GM21381 (cell line): ENCODE results near the gene RHBDD3.
"Not testable (repeated sequence)": the region's sequence is repeated elsewhere in the genome, so short reads cannot be mapped to it uniquely, and the experiment has no call there.

ENCODE experiments used
- ATAC-seq: cut with Tn5 transposase; IDR thresholded peaks from one replicate; pipeline ENCODE4 v1.9.1; 2021; ENCODE audit warnings: mild to moderate bottlenecking, moderate library complexity; ENCODE audit not compliant: unreplicated experiment

Gene RHBDD3

DNA sequence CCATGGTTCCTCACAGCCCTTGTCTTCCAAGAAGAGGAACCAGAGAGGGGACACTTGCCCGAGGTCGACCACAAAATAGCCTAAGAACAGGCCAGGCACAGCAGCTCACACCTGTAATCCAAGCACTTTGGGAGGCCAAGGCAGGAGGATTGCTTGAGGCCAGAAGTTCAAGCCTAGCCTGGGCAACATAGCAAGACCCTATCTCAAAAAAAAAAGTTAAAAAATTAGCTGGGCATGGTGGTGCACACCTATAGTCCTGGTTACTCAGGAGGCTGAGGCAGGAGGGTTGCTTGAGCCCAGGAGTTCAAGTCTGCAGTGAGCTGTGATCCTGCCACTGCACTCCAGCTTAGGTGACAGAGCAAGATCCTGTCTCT, 48.4 kb downstream of the RHBDD3 start:
- not testable (repeated sequence) for ATAC-seq

DNA sequence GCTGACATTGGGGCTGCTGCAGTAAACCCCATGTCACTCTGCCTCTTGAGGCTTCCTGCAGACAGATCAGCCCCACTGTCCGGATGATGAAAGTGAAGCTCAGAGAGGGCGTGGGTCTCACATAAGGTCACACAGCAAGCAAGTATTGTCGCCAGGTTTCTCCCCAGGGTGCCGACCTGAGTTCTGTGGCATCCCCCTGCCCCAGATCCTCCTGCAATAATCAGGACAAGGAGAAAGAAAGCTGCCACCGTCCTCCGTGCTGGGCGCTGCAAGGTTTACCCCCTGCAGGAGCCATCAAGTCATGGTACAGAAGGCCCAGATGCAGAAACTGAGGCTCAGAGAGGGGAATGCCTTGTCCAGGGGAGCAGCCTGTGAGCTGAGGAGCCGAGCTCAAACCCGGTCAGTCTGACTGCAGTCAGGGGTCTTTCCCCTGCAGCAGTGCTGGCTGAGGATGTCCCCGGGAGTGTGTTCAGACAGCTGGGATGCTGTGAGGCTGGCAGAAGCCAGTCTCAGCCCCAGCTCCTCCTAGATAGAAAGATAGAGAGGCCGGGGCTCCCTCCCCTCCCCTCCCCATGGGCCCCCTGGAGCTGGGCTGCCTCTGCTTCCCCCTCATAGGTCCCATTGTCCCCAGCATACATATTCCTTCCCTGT, 48.9 kb downstream of the RHBDD3 start:
- ATAC-seq: no peak

DNA sequence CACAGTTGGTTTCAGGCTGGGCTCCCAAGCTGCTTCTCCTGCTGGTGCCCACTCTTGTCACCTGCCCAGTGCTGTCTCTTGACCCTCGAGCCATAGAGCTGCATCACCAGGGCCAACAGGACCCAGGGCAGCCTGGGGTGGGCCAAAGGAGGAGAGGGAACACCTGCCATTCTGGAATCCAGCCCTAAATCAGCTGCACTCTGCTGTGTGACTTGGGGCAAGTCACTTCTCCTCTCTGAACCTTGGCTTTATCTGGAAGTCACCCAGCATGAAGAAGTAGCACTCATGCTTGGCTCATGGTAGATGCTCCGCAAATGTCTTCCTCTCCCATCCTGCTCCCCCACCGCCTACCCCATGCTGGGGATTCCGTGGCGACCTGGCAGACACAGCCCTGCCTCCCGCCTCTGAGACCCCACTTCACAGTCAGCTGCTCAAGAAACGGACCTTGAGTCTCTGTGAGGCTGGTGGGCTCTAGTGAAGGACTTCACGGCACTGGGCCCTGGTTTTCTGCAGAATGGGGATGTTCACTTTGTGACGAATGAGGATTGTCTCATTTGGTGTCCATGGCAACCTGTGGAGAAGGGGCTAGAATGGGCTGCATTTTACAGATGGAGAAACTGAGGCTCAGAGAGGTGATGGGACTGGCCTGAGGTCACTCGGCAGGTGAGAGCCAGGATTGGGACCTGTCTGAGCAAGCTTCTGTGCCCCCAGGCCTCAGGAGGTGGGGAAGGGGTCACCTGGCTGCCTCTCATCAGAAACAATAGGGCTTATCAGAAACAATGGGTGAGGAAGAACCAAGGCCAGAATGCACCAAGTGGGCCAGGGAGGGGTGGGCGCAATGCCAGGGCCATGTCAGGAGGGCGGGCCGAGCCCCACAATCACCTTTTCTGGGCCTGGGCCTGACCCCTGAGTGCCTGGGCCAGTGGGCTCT, 49.7 kb downstream of the RHBDD3 start:
- no peak for ATAC-seq

DNA sequence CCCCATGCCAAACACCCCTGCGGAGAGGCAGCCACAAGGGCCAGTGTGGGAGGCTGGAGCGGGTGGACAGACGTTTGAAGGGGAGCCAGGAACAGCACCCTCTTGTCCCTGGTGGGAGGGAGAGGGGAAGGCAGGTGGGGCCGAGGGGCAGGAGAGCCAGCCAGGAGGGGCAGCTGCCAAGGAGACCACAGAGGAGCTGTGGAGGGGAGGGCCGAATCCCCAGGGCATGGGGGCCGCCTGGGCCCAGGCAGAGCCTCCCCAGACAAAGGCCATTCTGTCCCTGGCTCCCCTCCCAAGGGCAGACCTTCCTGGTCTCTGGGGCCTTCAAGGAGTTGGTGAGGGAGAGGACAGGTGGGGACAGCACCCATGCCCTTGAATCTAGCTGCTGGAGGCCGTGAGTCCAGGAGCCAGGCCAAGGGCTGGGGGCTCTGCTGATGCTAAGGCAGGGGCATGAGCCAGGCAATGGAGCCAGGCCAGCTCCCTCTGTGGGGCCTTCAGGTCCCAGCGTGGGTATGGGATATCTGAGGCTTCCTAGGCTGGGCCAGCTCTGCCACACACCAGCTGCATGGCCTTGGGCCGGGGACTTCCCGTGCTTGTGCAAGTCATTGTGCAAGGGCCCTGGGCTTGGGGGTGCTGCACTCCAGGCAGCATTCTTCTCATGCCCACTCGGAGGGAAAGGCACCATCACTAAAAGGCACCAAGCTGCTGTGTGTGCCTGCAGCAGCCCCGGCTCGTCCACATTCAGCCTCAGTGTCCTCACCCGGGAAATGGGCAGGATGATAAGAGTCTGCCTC, 50.7 kb downstream of the RHBDD3 start:
- no peak for ATAC-seq

DNA sequence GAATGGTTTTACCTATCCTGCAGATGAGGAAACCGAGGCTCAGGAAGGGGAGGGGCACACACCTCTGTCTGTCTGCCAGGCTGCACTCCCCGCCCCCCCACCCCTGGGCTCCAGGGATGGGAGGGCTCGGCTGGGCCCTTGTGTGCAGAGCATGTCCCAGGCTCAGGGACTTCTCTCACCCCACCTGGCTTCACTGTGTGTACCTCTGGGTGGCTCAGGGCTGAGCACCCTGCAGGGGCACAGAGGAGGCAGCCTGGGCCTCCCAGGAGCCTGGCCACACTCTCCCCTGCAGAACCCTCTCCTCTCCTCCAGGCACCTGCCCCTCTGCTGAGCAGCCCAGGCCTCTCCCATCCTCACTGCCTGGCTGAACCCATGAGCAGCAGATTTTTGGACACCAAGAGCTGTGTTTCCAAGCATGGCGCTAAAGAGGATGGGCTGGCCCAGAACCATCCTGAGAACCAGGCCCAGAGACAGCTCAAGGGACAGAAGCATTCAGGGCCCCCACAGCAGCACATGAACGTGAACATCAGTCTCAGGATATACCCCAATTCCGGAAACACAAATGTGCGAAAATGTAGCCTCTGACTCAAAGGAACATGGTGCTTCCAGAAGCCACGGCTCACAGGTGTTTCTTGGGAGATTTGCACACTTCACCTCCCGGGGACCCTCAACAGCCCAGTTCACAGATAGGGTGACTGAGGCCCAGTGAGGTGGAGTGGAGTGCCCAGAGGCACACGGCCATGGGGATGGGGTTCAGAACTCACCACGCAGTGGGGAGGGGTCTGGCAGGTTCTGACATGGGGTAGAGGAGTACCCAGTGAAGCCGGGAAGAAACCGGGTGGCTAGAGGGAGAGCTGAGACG, 51.5 kb downstream of the RHBDD3 start:
- ATAC-seq: no peak

DNA sequence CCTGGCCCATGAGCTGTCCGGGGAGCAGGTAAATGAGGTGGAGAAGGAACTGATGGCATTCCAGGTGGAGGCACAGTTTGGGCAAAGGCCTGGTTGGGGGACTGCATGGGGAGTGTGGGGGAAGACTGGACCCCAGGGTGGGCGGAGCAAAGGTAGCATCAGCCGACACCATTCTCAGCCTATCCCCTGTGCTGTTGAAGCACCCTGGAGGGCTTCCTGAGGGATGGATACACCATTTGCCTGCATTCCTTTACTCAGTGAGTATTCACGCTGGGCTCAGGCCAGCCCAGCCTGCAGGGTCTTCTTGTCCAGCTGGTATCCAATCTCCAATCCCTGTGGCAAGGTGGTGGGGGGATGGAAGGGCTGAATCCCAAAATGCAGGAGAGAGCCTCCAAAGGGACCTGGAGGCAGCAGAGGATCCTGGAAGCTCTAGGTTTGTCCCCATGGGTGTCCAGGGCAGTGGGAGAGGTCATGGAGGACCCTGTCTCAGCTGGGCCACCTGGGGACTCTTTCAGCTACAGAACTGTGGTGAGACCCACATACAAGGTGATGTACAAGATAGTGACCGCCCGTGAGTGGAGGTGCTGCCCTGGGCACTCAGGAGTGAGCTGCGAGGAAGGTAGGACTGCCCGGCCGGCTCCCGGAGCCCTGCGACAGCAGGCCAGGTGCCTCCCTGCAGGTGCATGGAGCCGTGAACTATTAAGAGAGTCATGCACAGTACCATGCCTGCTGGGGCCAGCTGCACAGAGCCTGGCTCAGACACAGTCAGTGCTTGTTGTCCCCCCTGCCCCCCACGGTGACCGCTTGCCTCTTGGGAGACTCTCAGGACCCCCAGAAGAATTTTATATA, 52.5 kb downstream of the RHBDD3 start:
- no peak for ATAC-seq

DNA sequence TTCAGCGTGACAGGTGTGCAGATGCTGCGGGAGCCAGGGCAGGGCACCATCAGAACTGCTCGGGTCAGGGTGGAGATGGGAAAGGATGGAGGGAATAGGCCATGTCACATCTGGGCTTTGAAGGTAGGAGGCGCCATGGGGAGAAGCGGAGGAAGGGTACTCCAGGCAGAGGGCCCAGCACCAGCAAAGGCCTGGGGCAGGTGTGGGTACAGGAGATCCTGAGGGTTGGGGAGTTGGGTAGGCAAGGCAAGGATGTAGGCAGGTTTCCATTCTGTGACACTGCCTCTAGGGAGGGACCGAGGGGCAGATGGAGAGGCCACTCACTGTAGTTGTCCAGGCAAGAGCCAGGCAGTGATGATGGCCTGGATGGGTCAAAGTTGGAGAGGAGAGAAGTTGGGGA, 53.5 kb downstream of the RHBDD3 start:
- no peak for ATAC-seq

DNA sequence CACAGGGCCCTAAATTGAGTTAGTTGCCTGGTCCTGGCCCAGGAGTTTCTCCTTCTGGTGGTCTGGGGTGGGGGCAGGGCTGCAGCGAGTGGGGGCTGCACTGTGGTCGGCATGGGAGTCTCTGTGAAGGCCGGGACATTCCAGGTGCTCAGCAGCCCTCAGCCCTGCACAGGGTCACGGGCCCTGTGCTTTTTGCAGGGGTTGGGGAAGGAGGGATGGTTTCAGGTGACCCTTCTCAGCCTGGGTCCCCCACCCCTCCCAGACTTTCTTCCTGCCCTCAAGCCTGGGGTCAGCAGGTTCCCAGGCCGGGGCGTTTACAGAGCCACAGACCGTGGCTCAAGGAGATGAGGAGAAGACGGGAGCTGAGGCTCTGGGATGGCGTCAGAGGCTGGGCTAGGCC, 54.3 kb downstream of the RHBDD3 start:
- ATAC-seq: no peak

DNA sequence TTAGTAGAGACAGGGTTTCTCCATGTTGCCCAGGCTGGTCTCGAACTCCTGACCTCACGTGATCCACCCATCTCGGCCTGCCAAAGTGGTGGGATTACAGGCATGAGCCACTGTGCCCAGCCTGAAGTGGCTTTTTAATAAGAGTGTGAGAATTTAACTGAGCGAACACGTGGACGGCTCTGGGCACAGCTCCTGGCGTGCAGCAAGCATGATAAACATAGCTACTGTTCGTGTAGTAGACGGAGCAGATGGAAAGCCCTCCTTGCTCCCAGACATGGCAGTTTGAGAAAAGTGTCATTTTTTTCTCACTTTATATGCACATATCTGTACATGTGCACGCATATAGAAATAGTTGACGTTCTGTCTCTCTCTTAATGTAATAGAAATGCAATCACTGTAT, 55.0 kb downstream of the RHBDD3 start:
- ATAC-seq: no peak

DNA sequence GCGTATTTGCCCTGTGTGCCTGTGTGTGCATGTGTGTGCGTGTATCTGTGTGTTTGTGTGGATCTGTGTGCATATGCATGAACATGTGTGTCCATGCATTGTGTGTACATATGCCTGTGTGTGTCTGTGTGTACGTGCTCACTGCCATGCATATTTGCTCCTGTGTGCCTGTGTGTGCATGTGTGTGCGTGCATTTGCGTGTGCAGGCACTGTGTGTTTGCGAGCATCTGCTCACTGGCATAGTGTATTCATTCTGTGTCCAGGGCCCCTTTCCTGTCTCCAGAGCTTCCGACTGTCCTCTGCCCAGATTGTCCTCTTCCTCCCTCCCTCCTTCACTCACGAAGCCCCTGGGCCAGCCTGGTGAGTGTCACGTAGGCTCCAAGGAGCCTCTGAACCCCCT, 56.3 kb downstream of the RHBDD3 start:
- ATAC-seq: no peak

DNA sequence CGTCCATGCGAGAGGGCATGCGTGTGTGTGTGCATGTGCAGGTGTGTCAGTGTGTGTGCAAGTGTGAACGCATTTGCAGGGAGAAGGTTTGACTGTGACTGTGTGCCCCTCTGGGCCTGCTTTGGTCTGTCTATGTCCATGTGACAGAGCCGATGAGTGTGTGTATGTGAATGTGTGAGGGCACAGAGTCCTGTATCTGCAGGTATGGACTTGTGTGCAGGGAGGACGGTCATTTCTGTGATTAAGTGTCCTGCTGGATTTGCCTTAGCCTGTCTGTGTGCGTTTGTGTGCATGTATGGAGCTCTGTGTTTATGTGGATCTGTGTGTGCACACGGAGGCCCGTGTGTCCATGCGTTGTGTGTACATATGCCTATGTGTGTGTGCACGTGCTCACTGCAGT, 56.7 kb downstream of the RHBDD3 start:
- ATAC-seq: no peak
